Stimulated activated CD8-positive, alpha-beta memory T cell treated with anti-CD3 and anti-CD28 coated beads, Interleukin-15, amount 100 ng/mL, for 4 hours (primary cell): ENCODE measurements around the gene ADO.
"Not testable (repeated sequence)": the region's sequence is repeated elsewhere in the genome, so short reads cannot be mapped to it uniquely, and the experiment has no call there.

ENCODE experiments used
- DNase-seq, 2 donors: peaks; one replicate each; pipeline ENCODE4 v3.0.0-alpha.2; 2020; ENCODE audit warnings: low read depth in 2 of 2

The ADO gene

DNA sequence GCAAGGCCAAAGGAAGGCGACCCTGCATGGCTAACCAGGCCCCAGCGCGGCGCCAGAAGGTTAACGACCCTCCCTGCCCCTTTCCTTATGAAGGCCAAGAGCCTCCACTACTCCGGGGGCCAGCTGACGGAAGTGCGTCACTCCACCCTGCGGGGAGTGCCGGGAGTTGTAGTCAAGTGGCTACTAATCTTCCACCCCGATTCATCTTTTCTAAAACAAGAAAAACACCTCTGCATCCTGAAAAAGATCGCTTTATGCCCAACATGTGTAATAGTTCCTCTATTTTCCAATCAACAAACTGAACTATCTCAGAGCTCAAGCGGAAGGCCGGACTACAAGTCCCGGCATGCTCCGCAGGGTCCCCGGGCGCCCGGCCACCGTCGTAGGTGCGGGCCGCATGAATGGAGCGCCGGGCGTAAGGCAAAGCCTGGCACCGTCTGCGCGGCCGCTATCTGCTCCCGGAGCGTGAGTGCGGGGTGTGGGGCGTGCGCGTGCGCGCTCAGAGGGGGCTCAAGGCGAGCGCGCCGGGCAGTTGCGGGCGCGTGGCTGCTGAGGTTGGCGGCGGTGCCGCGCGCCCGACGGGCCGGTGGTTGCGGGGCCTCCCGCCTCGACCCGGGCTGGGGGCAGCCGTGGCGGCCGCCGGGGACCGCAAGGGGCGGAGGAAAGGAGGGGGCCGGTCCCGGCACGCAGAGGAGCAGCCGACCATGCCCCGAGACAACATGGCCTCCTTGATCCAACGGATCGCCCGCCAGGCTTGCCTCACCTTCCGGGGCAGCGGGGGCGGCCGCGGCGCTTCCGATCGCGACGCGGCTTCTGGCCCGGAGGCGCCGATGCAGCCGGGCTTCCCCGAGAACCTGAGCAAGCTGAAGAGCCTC is at the start of gene ADO:
TSS of gene ADO (plus strand) at position 365 of the 875 bp plus-strand sequence. CDS start at position 705, 340 bp downstream.
- DNase-seq, result peak in 1 of 2 donors; percentile 49

DNA sequence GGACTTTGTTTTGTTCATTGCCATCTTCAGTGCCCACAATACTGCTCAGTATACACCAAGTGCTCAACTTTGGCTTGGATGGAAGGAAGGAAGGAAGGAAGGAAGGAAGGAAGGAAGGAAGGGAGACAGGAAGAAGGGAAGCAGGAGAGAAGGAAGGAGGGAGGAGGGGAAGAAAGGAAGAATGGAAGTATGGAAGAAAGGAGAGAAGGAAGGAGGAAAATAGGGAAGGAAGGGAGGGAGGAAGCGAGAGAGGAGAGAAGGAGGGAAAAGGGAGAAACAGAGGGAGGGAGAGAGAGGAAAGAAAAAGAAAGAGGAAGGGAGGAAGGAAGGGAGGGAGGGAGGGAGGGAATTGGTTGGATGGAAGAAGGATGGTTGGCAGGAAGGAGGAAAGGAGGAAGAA is 49.6 kb upstream of the ADO start:
- DNase-seq, result no peak

DNA sequence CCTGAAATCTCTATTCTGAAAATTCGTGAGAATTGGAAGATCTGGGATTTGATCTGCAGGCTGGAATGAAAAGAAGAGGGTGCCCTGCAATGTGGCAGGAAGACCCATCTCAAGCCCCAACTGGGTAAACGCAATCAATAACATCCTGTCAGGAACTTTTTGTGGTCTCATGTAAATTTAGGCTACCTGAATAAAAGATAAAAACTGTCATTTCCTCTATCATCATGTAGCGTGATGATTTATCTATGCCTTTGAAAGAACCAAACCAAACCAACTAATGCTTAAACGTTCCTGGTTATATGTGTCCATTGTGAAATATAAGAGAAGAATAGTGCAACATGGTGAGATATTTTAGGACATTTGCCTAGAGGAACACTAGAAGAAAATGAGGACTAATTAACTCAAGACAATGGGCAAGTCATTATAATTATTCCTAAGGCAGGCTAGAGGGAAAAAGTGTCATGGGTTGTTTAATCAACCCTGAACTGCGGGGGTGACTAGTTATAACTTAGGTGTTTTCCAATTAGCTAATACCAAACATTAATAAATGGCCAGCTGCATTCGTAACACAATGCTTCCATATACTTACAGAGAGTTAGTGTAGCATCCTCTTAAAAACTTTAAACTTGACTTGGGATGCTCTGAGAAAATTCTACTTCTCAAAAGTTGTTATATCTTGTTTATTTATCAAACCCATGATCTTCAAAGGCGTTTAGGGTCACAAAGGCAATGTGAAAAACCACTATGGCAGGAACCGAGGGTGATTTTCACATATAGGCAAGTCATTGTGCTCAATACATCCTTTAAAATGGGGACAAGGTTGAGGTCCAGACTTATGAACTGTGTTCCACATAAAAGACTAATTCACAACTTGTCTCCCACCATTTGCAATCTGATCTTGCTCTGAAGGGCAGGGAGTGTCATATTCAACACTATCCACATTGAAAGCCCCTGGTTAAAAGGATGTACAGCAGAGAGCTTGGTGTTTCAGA is 48.6 kb upstream of the ADO start:
- no peak for DNase-seq

DNA sequence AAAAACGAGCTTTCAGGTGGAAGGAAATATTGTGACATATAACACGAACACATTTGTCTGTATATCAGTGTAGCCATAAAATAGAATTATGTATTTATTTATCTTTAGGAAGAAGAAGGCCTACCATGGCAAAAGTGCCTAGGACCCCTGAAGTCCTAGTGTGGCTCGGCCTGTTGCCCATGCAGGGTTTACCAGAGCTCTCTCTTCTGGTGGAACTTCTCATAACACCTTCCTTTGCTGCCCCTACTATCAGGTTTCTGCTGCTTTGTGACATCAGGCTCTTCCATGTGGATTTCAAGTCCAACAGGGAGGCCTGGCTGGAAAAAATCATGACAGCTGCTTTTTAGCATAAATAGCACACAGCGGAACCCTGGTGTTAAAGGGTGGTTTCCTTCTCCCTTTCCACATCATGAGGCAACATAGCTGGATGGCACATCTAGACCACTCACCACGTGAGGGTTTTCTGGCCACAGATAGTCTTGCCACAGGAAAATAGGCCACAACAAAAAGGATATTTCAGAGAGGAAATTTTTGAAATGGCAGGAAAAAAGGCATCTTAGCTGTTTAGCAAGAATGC is 44.8 kb upstream of the ADO start:
- no peak for DNase-seq

DNA sequence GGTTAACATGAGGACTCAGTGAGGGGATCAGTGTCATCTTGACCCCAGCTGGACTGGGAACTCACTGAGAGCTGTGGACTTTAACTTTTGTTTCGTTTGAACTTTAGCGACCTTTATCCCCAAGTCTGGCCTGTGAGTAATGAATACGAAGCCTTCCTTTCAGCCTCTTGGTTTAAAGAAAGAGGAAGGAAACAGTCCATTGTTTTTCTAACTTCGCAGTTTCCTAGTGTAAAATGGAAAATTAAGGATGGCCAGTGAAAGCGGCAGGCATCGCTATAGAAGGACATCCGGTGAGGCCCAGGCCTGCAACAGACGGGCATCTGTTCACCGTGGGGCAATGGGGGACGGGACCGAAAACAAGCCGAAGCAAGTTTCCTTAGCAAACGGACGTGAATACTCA is 44.1 kb upstream of the ADO start:
- no peak for DNase-seq

DNA sequence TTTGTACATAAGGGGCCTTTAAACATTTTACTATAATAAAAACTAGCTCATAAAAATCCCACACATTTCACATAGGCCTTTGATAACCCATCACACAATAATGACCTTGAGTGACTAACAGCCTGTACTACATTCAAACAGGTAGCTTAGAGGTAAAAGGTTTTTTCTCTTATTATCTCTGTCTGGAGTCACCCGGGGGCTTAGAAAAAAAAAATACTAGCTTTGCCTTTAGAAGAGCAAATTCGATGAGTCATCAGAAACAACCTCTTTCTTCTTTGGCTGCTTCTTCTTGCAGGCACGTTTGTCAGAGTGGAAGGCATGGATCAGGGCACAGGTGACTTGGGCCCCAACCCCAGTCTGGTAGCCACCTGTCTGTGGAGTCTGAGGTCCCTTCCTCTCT is 43.4 kb upstream of the ADO start:
- DNase-seq, result no peak

DNA sequence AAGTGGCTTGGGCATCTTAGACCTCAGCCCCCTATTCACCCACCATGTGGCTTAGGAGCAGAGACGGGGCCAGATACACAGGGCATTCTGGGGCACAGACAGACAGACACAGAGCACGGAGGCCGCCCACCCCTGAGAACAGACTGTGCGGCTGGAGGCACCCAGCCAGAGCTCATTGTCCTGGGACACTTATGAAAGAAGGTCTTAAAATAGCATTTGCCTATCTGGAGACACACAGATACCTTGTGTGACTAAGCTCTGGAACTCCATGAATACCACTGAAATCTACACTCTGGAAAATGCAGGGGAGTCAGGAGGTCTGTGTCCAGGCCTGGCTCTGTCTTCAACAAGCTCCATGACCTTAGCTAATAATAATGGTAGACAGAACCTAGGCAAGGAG is 41.4 kb upstream of the ADO start:
- no peak for DNase-seq

DNA sequence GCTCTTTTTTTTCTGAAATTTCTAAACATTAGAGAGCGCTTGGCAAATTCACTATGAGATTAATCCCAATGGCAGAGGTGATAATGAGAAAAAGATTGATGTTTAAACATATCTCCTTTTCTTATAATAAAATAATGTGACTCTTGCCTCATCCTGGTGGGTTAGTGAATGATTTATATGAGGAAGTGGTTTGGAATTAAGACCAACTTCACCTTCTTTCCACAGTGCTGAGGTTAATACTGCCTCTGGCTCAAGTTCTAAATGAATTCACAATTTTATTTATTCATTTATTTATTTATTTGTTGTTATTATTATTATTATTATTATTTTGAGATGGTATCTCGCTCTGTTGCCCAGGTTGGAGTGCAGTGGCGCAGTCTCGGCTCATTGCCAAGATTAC is 40.5 kb upstream of the ADO start:
- no peak for DNase-seq

DNA sequence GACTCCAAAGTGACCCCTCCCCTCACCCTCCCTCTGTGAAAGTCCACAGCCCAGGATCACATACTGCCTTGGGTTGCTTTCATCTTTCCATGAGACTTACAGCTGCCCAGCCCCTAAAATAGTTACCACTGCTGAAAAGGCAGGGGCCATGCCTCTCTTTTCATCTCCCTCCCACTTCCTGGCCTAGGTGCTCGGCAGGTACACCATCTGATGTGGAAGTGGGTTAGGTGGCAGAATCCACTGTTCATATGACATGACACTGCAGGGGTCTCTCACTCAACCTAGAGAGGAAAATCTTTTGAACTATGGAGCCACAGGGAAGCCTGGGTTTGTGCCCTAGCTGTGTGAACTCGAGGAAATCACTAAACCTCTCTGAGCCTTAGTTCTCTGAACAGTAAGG is 38.8 kb upstream of the ADO start:
- DNase-seq, result no peak

DNA sequence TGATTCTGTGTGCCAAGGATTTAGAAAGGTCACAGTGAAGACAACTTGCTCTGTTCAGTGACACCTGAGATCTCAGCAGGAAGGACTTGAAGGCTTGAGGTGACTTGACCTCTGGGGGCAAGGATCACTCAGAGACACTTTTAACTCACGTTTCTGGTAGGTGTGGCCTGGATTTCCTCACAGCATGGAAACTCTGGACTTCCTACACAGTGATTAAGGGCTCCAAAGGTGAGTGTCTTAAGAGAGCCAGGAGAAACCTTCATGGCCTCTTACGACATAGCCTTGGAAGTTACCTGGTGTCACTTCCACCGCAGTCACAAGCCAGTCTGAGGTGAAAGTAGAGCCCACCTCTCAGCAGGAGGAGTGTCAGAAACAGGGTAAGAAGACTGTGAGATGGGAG is 38.1 kb upstream of the ADO start:
- no peak for DNase-seq

DNA sequence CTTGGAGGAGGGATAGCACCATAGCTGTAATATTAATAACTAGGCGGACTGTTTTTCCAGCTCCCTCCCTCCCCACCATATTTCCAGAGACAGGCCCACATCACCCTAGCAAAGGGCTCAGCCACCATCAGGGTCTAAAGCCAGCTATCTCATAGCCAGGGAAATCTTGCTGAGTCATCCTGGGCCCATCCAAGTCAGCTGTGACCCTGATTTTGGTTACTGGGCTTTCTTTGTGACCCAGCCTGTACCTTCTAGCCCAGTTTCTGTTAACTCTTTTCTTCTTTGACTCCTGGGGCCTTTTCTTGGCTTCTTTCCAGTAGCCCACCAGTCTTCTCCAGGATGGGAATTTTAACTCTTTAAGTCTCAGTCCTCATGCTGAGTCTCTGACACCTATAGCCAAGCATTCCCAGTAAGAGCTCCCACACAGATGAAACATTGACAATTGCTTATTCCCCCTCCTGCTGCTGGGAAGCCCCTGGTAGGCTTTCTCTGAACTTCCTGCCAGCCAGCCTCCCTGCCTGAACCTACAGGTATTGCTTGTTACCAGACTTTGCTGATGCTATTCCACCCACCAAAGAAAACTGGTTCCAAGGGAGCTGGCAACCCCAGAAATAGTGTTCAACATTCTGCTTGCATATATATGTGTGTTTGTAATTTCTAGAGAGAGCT is 34.8 kb upstream of the ADO start:
- no peak for DNase-seq

DNA sequence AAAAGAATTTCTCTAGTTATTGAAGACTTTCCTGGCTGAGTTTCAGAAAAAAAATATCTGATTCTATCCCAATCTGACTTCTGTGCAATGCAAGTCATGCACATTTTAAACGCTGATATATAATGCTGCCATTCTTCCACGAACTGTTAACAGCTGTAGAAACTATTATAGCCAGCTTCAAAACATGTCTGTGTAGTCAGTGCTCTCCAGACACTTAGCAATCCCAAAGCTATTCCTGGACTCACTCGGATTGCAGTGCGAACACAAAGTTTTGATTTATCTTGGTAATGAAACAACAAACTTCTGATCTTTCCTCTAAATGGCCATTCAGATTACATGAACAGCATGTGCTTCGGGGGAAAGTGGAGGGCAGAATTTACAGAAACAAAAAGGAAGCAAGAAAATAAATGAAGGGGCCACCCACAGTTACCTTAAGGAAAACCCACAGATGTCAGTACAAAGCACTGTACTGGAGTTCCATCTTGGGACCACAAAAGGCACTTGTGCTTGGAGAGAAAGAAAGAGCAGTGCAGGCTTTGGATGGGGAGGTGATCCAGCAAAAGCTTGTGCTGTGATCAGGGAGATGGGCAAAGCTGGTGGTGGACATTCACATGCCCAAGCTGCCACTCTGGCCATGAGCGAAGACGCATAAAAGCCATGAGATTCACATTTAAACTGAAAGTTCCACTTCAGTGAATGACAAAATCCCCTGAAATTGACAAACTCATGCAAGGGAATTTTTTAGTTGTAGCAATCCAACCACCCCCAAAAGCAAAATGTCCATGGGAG is 32.1 kb upstream of the ADO start:
- no peak for DNase-seq

DNA sequence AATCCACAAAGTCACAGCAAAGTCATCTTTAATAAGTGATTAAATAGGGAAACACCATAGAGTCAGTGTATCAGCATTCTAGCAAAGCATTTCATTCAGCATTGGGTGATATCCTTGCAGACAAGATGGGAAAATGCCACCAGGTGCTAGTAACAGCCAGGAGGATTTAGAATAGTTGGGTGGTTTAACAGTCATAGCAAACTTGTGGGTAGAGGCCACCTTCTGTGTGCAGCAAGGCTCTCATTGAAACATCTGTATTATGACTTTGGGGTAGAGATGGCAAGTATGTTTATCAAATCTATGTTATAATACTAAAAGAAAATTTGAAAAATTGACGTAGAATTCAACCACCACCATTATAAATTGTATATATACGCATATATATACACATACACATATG is 26.4 kb upstream of the ADO start:
- no peak for DNase-seq

DNA sequence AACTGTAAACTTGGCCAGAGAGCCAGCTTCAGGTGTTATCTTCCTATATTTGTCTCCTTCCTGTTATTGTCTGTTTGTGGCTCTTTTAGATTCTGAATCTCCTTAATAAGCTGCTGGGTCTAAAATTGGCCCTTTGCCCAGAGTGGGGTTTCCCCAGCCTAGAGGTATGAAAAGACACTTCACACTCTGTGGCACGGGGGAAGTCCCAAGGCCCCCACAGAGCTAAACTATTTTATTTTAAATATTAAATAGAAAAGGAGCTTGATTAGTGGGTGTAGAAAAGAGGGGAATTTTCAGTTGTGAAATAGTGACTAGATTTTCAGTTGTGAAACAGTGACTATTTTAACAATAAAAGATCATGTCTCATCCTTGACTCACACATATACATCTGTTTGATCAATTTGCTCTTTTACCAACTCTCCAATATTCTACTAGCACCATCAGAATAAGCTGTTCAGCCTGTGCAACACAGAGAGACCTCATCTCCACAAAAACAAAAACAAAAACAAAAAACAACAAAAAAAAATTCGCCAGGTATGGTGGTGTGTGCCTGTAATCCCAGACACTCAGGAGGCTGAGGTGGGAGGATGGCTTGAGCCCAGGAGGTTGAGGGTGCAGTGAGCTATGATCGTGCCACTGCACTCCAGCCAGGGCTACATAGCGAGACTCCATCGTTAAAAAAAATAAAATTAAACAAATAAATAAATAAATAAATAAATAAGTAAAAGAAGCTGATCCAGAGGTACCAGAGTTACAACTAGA is 24.9 kb upstream of the ADO start:
- peak; percentile 65 to 88 for DNase-seq

DNA sequence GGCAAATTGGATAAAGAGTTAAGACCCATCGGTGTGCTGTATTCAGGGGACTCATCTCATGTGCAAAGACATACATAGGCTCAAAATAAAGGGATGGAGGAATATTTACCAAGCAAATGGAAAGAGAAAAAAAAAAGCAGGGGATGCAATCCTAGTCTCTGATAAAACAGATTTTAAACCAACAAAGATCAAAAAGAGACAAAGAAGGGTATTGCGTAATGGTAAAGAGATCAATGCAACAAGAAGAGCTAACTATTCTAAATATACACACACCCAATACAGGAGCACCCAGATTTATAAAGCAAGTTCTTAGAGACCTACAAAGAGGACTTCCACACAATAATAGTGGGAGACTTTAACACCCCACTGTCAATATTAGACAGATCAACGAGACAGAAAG is 20.0 kb upstream of the ADO start:
- not testable (repeated sequence) for DNase-seq

DNA sequence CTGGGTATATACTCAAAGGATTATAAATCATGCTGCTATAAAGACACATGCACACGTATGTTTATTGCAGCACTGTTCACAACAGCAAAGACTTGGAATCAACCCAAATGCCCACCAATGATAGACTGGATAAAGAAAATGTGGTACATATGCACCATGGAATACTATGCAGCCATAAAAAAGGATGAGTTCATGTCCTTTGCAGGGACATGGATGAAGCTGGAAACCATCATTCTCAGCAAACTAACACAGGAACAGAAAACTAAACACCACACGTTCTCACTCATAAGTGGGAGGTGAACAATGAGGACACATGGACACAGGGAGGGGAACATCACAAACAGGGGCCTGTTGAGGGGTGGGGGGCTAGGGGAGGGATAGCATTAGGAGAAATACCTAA is 16.2 kb upstream of the ADO start:
- not testable (repeated sequence) for DNase-seq

DNA sequence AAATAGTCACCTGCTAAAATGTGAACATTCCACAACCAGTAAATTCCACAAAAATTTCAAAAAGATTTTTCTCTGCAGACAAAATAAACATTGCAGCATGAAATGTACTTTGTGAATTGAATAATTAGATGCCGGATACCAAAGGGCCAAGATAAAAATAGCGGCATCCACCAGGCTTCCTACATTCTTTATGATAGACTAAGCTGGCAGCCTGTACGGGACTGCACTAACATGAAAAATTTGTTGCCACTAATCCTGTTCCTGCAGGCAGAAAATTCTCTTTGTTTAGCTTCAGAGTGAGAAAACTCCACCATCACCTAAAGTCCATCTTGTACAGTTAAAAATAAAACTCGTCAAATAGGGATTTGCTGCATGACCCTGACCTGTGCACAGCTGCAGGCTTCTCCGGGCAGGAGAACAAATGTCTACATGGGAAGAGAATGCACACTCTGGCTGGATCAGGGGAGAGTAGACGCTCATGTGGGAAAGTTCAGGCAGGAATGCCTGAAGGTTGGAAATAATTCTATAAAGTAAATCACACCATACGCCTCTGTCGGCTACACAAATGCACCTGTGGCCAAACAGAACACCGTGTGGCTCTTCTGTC is 15.6 kb upstream of the ADO start:
- DNase-seq, result no peak

DNA sequence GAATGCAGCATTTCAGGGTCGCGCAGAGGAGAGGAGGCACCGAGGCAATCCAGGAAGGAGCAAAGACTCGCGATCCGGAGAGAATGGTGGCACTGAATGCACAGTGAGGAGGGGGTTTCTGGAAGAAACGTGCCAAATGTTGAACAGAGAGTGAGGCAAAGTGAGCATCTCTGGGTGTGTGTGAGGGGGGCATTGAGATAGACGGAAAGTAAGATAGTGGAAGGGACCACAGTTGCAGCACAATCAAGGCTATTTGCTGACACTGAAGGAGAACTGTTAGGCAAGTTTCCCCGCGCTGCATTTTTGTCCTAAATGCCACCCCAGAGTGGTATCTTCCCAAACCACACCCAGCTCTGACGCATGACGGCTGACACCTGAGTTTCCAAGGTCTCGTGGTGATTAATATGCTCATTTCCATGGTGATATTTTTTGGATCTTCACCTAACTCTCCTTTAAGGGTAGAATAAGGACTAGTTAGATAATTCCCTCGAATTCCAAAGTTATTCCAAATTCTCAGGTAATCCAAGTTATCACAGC is 14.4 kb upstream of the ADO start:
- no peak for DNase-seq

DNA sequence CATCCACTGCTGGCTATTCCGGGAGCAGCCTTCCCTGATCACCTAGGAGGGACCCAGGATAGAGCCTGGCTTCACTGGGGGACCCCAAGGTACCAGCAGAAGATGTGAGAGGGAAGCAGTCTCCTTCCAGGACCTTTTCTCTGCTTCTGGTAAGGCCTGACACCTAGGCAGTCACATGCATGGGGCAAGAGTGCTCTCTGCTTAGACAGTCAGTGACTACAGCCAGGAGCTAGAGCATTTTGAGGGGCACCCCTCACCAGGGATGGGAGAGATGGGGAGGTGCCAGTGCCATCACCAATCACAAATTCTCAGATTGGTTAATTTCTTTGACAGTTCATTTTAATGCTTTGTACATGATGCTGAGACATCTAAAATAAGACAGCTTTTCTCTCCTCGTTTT is 13.9 kb upstream of the ADO start:
- no peak for DNase-seq
